ENCODE results near the gene ABAT.

- TF ChIP-seq TCF4 (CRISPR knock-in tag; IDR thresholded peaks at IDR 0.05; ENCODE audit: borderline replicate concordance), result no peak
- TF ChIP-seq ZNF565 (CRISPR knock-in tag; conservative IDR thresholded peaks at IDR 0.05; ENCODE audit: low read depth), result no peak
- TF ChIP-seq BACH2 (CRISPR knock-in tag; IDR thresholded peaks at IDR 0.05; ENCODE audit: borderline replicate concordance), result no peak
- no peak for TF ChIP-seq RARB (CRISPR knock-in tag; IDR thresholded peaks at IDR 0.05)
- TF ChIP-seq ESRRG (CRISPR knock-in tag; IDR thresholded peaks at IDR 0.05), result no peak
- TF ChIP-seq ZFP3 (CRISPR knock-in tag; IDR thresholded peaks at IDR 0.05), result no peak
- no peak for TF ChIP-seq PATZ1 (CRISPR knock-in tag; IDR thresholded peaks at IDR 0.05; ENCODE audit: borderline replicate concordance)
- TF ChIP-seq ZFP30 (CRISPR knock-in tag; IDR thresholded peaks at IDR 0.05), result no peak
- no peak for TF ChIP-seq ZC3H10 (CRISPR knock-in tag; IDR thresholded peaks at IDR 0.05)
- TF ChIP-seq GLIS3 (CRISPR knock-in tag; IDR thresholded peaks at IDR 0.05), result no peak
- TF ChIP-seq CREB5 (CRISPR knock-in tag; IDR thresholded peaks at IDR 0.05; ENCODE audit: low read depth), result no peak
- TF ChIP-seq TOX (CRISPR knock-in tag; IDR thresholded peaks at IDR 0.05; ENCODE audit: borderline replicate concordance), result no peak
Observed at GRCh38 chr16:8795091-8795490, 120.7 kb downstream of the ABAT start.

Data from SK-N-SH treated with all-trans-retinoic acid at 6 μM for 48 hours (cell line).